Spleen (tissue), 11 donors: ENCODE data around the gene GPR141. TPM values are rescaled to one million over a fixed set of nuclear protein-coding genes. Genes with fewer than 3 reads are reported as not detected.

Source experiments
- DNase-seq: peaks from one replicate; pipeline ENCODE4 v3.0.0-alpha.2; 2020
- H3K27ac ChIP-seq, 8 donors: fragments of 200-600 bp; sonication (generic) in 7 of 8; 1 replicate in 4 of 8; 2 replicates in 4 of 8; pipeline versions ENCODE4 v1.5.0 to v1.8.0; 2016 to 2021; ENCODE audit warnings: inconsistent platforms in 4 of 8, mild to moderate bottlenecking in 4 of 8, moderate library complexity in 1 of 8
- H3K27me3 ChIP-seq, 7 donors: fragments of 200-600 bp; sonication (generic) in 6 of 7; replicated peaks in 1 of 7; 1 replicate in 4 of 7; 2 replicates in 3 of 7; pipeline versions ENCODE4 v1.5.0 to v1.8.0; 2016 to 2021; ENCODE audit warnings: inconsistent platforms in 3 of 7, mild to moderate bottlenecking in 1 of 7
- H3K36me3 ChIP-seq, 6 donors: fragments of 200-600 bp; sonication (generic) in 5 of 6; 1 replicate in 4 of 6; 2 replicates in 2 of 6; pipeline versions ENCODE4 v1.5.0 to v1.8.0; 2016 to 2021; ENCODE audit warnings: inconsistent platforms in 2 of 6
- H3K4me1 ChIP-seq, 6 donors: fragments of 200-600 bp; sonication (generic) in 5 of 6; 1 replicate in 3 of 6; 2 replicates in 3 of 6; pipeline versions ENCODE4 v1.5.0 to v1.8.0; 2016 to 2021; ENCODE audit warnings: inconsistent platforms in 3 of 6
- H3K4me3 ChIP-seq, 8 donors: fragments of 200-600 bp; sonication (generic) in 7 of 8; 1 replicate in 4 of 8; 2 replicates in 4 of 8; pipeline versions ENCODE4 v1.5.0 to v1.8.0; 2016 to 2021; ENCODE audit warnings: inconsistent platforms in 4 of 8, mild to moderate bottlenecking in 4 of 8, moderate library complexity in 2 of 8
- H3K9me3 ChIP-seq, 8 donors: fragments of 200-600 bp; sonication (generic) in 7 of 8; 1 replicate in 4 of 8; 2 replicates in 4 of 8; pipeline versions ENCODE4 v1.5.0 to v1.8.0; 2016 to 2021; ENCODE audit warnings: inconsistent platforms in 4 of 8
- CTCF ChIP-seq, 11 experiments: fragments of 200-600 bp in 7 of 11; fragments of 450-650 bp in 4 of 11; sonication (generic) in 4 of 11; IDR thresholded peaks in 8 of 11; conservative IDR thresholded peaks in 3 of 11; 1 replicate in 7 of 11; 2 replicates in 4 of 11; pipeline versions ENCODE4 v1.4.0 to v1.8.0; 2016 to 2021; ENCODE audit warnings: antibody characterized with exemption in 11 of 11, inconsistent platforms in 4 of 11, mild to moderate bottlenecking in 1 of 11
- POLR2A ChIP-seq, 3 donors: fragments of 450-650 bp; IDR thresholded peaks; one replicate each; pipeline ENCODE4 v1.5.1; 2017; ENCODE audit warnings: antibody characterized with exemption in 3 of 3, mild to moderate bottlenecking in 1 of 3
- POLR2AphosphoS5 ChIP-seq, 3 donors: sonication (generic); formaldehyde crosslinking; IDR thresholded peaks; one replicate each; pipeline ENCODE4 v1.5.1; 2017; ENCODE audit warnings: antibody characterized with exemption in 3 of 3
- WGBS, 5 donors: extraction: QIAGEN DNeasy Blood & Tissue Kit in 3 of 5; methylation state at CpG; one replicate each; pipeline versions ENCODE4 v1.1.5 to v1.1.7; 2013 to 2018; 5-methylcytosine and 5-hydroxymethylcytosine counted together
- intact Hi-C: fragments of 100-400 bp; cut with DNase I; formaldehyde crosslinking; loops from one replicate; pipeline ENCODE4 v1.15.0; 2023; ENCODE audit warnings: low total_unique reads
- polyA plus RNA-seq, 3 donors: library from polyadenylated mRNA; stranded (reverse); fragments of 200-250 nt; gene quantifications; one replicate each; pipeline ENCODE4 v1.2.1, GENCODE V29; 2013
- total RNA-seq, 7 donors: library from RNA; depleted of rRNA in 3 of 7; stranded (reverse); fragments of >200 nt in 3 of 7; fragmentation: NEBNext Ultra II Directional in 4 of 7; extraction: Animal tissue kit (Norgen Biotek cat#: 25700) in 4 of 7; gene quantifications; one replicate each; pipeline versions ENCODE4 v1.1.0 to v1.2.1, GENCODE V29; 2016 to 2021
- donor health status: healthy with polysubstance abuse.
- donor health status: DM: no; HTN: no; CAD: no; lungs with moderate emphysema.
- donor health status: DM: no; HTN: no; CAD: no.
- donor health status: Bipolar disorder and iron deficiency.
- donor health status: healthy.
- donor health status: DM: no; HTN: no; CAD: no.
- donor health status: DM: yes; HTN: yes; CAD: no.

The GPR141 gene
- total and polyA plus RNA-seq, 10 donors, result 0.20 to 37.4 (median 9.7) TPM

- Histone ChIP-seq H3K9me3 (peaks cover 0 to 30% (median 29%) of the 10 kb centered on the region in 8 donors), H3K36me3 (no peaks in the 10 kb centered on the region), H3K4me1 (peaks cover 0 to 3% (median under 1%) of the 10 kb centered on the region in 6 donors), H3K4me3 (no peak overlapping the region), H3K27me3 (no peaks in the 10 kb centered on the region), H3K27ac (no peak overlapping the region)
- 68 to 75% (median 72%) methylated on average over 2 of the region's 2 CpGs for WGBS, 5 donors
- no peak for DNase-seq
- intact Hi-C loops, result no loop called here
- TF ChIP-seq POLR2A (IDR thresholded peaks at IDR 0.05) (no peak), CTCF (IDR thresholded peaks at IDR 0.05 in 8 of 11, conservative IDR thresholded peaks at IDR 0.05 in 3 of 11) (no peak), POLR2AphosphoS5 (IDR thresholded peaks at IDR 0.05) (no peak)
Measured at GRCh38 chr7:37781156-37781555, 97.6 kb downstream of the GPR141 start.

DNA sequence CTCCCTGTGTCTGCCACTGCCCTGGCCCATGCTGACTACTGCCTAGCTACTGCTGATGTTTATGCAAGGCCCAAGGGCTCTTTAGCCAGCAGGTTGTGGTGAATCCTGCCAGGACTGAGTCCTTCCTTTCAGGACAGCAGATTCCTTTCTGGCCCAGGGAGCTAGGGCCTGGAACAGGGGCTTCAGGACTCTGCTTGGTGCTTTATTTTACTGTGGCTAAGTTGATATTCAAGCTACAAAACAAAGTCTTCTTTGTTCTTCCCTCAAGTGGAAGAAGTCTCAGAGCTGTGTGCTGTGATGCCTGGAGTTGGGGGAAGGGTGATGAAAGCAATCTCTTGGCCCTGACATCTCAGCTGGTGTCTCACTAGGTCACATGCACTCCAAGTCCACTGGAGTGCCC is 98.6 kb downstream of the GPR141 start:
- no peak for DNase-seq
- no peaks in the 10 kb centered on the region for H3K27me3 ChIP-seq
- H3K9me3 ChIP-seq, result peaks cover 0 to 20% (median 19%) of the 10 kb centered on the region in 8 donors
- peaks cover 0 to 13% (median 9%) of the 10 kb centered on the region in 6 donors for H3K4me1 ChIP-seq
- no peaks in the 10 kb centered on the region for H3K36me3 ChIP-seq
- intact Hi-C loops, result no loop called here
- TF ChIP-seq POLR2AphosphoS5 (IDR thresholded peaks at IDR 0.05) (no peak), POLR2A (IDR thresholded peaks at IDR 0.05) (no peak), CTCF (IDR thresholded peaks at IDR 0.05 in 8 of 11, conservative IDR thresholded peaks at IDR 0.05 in 3 of 11) (no peak)
- no peak overlapping the region for H3K27ac ChIP-seq
- no peak overlapping the region for H3K4me3 ChIP-seq

GRCh38 chr7:37784015-37784414 is 100.4 kb downstream of the GPR141 start:
- Histone ChIP-seq H3K9me3 (peaks cover 0 to 2% (median under 1%) of the 10 kb centered on the region in 8 donors), H3K4me1 (peaks cover 4 to 25% (median 15%) of the 10 kb centered on the region in 6 donors), H3K27ac (no peak overlapping the region), H3K36me3 (no peaks in the 10 kb centered on the region), H3K27me3 (no peaks in the 10 kb centered on the region), H3K4me3 (no peak overlapping the region)
- TF ChIP-seq CTCF (IDR thresholded peaks at IDR 0.05 in 8 of 11, conservative IDR thresholded peaks at IDR 0.05 in 3 of 11) (no peak), POLR2A (IDR thresholded peaks at IDR 0.05) (no peak), POLR2AphosphoS5 (IDR thresholded peaks at IDR 0.05) (no peak)
- DNase-seq, result no peak
- intact Hi-C loops, result no loop called here
- WGBS, 5 donors, result 67 to 92% (median 74%) methylated on average over 3 of the region's 3 CpGs

DNA sequence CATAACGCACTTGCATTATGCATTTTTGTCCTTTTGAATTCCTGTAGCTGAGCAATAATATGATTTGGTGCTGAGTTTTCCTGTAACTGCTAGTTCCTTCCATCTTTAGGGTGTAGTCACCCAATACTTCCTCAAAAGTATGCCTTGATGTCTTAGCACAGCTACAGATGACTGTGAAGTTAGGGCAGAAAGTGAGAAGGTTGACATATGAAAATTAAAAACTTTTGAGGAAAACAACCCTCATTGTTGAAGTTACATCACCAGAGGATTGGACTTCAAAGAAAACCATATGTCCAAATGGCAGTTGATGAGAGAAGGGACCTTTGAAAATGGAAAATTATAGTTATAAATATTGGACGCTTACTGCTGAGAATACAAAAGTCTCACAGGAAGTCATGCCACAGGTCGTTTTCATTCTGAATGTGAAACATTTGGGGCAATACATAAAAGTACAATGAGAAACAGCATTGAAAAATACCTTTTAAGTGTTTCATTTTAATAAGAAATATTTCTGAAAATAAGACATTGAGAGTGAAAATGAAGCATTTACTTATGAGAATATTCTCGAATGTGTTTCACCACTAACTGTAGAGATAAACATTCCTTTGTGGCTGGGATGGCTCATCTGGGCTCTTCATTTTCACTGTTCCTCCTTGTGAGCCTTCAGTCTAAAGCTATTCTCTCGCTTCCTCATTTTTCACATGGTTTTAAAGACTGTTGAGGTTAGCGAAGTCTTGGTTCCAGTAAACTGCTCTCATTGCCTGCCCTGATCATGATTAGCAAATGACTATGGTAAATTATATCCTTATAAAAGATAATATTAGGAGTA is 103.4 kb downstream of the GPR141 start:
- H3K4me3 ChIP-seq, result peak overlapping the region in 1 of 8 donors; percentile 45
- intact Hi-C loops, result no loop called here
- no peaks in the 10 kb centered on the region for H3K9me3 ChIP-seq
- H3K27ac ChIP-seq, result peak overlapping the region; percentile 20 to 72 (median 62)
- no peaks in the 10 kb centered on the region for H3K27me3 ChIP-seq
- 32 to 42% (median 35%) methylated on average over 6 of the region's 6 CpGs for WGBS, 5 donors
- H3K4me1 ChIP-seq, result peaks cover 4 to 25% (median 15%) of the 10 kb centered on the region in 6 donors
- no peak for DNase-seq
- TF ChIP-seq POLR2AphosphoS5 (IDR thresholded peaks at IDR 0.05) (no peak), POLR2A (IDR thresholded peaks at IDR 0.05) (no peak), CTCF (IDR thresholded peaks at IDR 0.05 in 8 of 11, conservative IDR thresholded peaks at IDR 0.05 in 3 of 11) (no peak)
- H3K36me3 ChIP-seq, result no peaks in the 10 kb centered on the region
